NCI-H1417 (cell line): ENCODE results near the gene RPL7L1.

Source experiments
- DNase-seq, 3 experiments: peaks; one replicate each; lab custom pipeline; 2025; lab: John Stamatoyannopoulos, UW

The RPL7L1 gene

GRCh38 chr6:42932412-42932811 lies 53.0 kb downstream of the RPL7L1 start:
- no peak for DNase-seq

- DNase-seq: no peak
Observed at GRCh38 chr6:42933205-42933604, 53.8 kb downstream of the RPL7L1 start.

GRCh38 chr6:42935322-42935721 lies 55.9 kb downstream of the RPL7L1 start:
- DNase-seq: no peak

GRCh38 chr6:42936398-42936797 lies 57.0 kb downstream of the RPL7L1 start:
- DNase-seq: no peak

- DNase-seq: no peak
Observed at GRCh38 chr6:42937548-42938427, 58.4 kb downstream of the RPL7L1 start.

GRCh38 chr6:42938428-42938796 lies 59.0 kb downstream of the RPL7L1 start:
- DNase-seq: no peak

- no peak for DNase-seq
Observed at GRCh38 chr6:42938987-42939809, 59.8 kb downstream of the RPL7L1 start.
